Cardiac muscle cell (in vitro differentiated cells and primary cell): ENCODE measurements around the gene HEG1. TPM values are rescaled to one million over a fixed set of nuclear protein-coding genes. Genes with fewer than 3 reads are reported as not detected.
A peak's percentile ranks its signal among the peaks of the same experiment; 100 is the strongest.

Source experiments
- DNase-seq, 2 donors: peaks; one replicate each; pipeline versions ENCODE4 v3.0.0 to v3.0.0-alpha.2; 2010 to 2017; ENCODE audit warnings: low read depth in 1 of 2, low spot score in 1 of 2
- H3K27ac ChIP-seq: fragments of 200-600 bp; sonication (generic); 2 replicates; pipeline ENCODE4 v1.5.1; 2016
- H3K27me3 ChIP-seq: fragments of 200-600 bp; sonication (generic); 2 replicates; pipeline ENCODE4 v1.6.0; 2016; ENCODE audit warnings: control low read depth
- H3K36me3 ChIP-seq: fragments of 200-600 bp; sonication (generic); 2 replicates; pipeline ENCODE4 v1.5.1; 2016; ENCODE audit warnings: control low read depth
- H3K4me1 ChIP-seq: fragments of 200-600 bp; sonication (generic); 2 replicates; pipeline ENCODE4 v1.8.1; 2017; ENCODE audit warnings: low read depth, mild to moderate bottlenecking, mixed run types
- H3K4me3 ChIP-seq: fragments of 200-600 bp; sonication (generic); 2 replicates; pipeline ENCODE4 v1.5.1; 2016; ENCODE audit warnings: mild to moderate bottlenecking
- H3K9me3 ChIP-seq: fragments of 200-600 bp; sonication (generic); 2 replicates; pipeline ENCODE4 v1.5.1; 2017; ENCODE audit warnings: low read depth, mild to moderate bottlenecking, control low read depth
- polyA plus RNA-seq: library from polyadenylated mRNA; unstranded; fragments of >200 nt; fragmentation: Nextera tagmentation; extraction: Ambion mirVana; gene quantifications from 2 replicates; pipeline ENCODE4 v1.2.1, GENCODE V29; 2016
- total RNA-seq: library from RNA; depleted of rRNA; stranded (reverse); fragments of >200 nt; gene quantifications from 2 replicates; pipeline ENCODE4 v1.2.3, GENCODE V29; 2016
- TF ChIP-seq, protein P1 (sequence below): IDR thresholded peaks from 2 replicates; pipeline ENCODE4 v1.5.1; 2012; ENCODE audit warnings: low read depth, mild to moderate bottlenecking, low read length

HEG1 gene
- total and polyA plus RNA-seq, 2 experiments from 2014 or later: 17.4 to 42.7 TPM

GRCh38 chr3:124935264-124935663, 120.5 kb downstream of the HEG1 start:
- TF ChIP-seq, protein P1, sequence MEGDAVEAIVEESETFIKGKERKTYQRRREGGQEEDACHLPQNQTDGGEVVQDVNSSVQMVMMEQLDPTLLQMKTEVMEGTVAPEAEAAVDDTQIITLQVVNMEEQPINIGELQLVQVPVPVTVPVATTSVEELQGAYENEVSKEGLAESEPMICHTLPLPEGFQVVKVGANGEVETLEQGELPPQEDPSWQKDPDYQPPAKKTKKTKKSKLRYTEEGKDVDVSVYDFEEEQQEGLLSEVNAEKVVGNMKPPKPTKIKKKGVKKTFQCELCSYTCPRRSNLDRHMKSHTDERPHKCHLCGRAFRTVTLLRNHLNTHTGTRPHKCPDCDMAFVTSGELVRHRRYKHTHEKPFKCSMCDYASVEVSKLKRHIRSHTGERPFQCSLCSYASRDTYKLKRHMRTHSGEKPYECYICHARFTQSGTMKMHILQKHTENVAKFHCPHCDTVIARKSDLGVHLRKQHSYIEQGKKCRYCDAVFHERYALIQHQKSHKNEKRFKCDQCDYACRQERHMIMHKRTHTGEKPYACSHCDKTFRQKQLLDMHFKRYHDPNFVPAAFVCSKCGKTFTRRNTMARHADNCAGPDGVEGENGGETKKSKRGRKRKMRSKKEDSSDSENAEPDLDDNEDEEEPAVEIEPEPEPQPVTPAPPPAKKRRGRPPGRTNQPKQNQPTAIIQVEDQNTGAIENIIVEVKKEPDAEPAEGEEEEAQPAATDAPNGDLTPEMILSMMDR: no peak
- H3K4me3 ChIP-seq: no peak overlapping the region
- H3K36me3 ChIP-seq: no peaks in the 10 kb centered on the region
- H3K27ac ChIP-seq: no peak overlapping the region
- no peak for DNase-seq
- H3K4me1 ChIP-seq: no peaks in the 10 kb centered on the region
- H3K9me3 ChIP-seq: no peaks in the 10 kb centered on the region
- no peaks in the 10 kb centered on the region for H3K27me3 ChIP-seq

- no peaks in the 10 kb centered on the region for H3K36me3 ChIP-seq
- TF ChIP-seq, protein P1: no peak
- H3K4me3 ChIP-seq: no peak within 1 kb of the TSS
- no peaks in the 10 kb centered on the region for H3K9me3 ChIP-seq
- no peak within 1 kb of the TSS for H3K27ac ChIP-seq
- H3K27me3 ChIP-seq: no peaks in the 10 kb centered on the region
- no peak for DNase-seq
- H3K4me1 ChIP-seq: no peaks in the 10 kb centered on the region
Measured at GRCh38 chr3:124934577-124934976, 121.2 kb downstream of the HEG1 start, which contains the start of gene MUC13. Gene MUC13, minus strand, starts transcription at chr3:124934751. Its CDS starts 39 bp downstream, at chr3:124934712.

GRCh38 chr3:124928333-124929202, 127.2 kb downstream of the HEG1 start:
- H3K27ac ChIP-seq: no peak overlapping the region
- TF ChIP-seq, protein P1: peak; percentile 71
- H3K4me3 ChIP-seq: no peak overlapping the region
- no peaks in the 10 kb centered on the region for H3K4me1 ChIP-seq
- no peaks in the 10 kb centered on the region for H3K36me3 ChIP-seq
- no peaks in the 10 kb centered on the region for H3K27me3 ChIP-seq
- H3K9me3 ChIP-seq: no peaks in the 10 kb centered on the region
- peak; percentile 67 to 80 for DNase-seq

GRCh38 chr3:124927574-124928045, 128.2 kb downstream of the HEG1 start:
- Histone ChIP-seq H3K4me1 (no peaks in the 10 kb centered on the region), H3K27me3 (no peaks in the 10 kb centered on the region), H3K27ac (no peak overlapping the region), H3K4me3 (no peak overlapping the region), H3K36me3 (no peaks in the 10 kb centered on the region), H3K9me3 (no peaks in the 10 kb centered on the region)
- TF ChIP-seq, protein P1: no peak
- no peak for DNase-seq

- DNase-seq: no peak
- Histone ChIP-seq H3K4me1 (no peaks in the 10 kb centered on the region), H3K36me3 (no peaks in the 10 kb centered on the region), H3K27ac (no peak overlapping the region), H3K4me3 (no peak overlapping the region), H3K9me3 (no peaks in the 10 kb centered on the region), H3K27me3 (no peaks in the 10 kb centered on the region)
- TF ChIP-seq, protein P1: no peak
Measured at GRCh38 chr3:124926426-124927101, 129.2 kb downstream of the HEG1 start.
